ENCODE measurements around the gene TCP11L1.
"Not testable (repeated sequence)": the region's sequence is repeated elsewhere in the genome, so short reads cannot be mapped to it uniquely, and the experiment has no call there.

The TCP11L1 gene

DNA sequence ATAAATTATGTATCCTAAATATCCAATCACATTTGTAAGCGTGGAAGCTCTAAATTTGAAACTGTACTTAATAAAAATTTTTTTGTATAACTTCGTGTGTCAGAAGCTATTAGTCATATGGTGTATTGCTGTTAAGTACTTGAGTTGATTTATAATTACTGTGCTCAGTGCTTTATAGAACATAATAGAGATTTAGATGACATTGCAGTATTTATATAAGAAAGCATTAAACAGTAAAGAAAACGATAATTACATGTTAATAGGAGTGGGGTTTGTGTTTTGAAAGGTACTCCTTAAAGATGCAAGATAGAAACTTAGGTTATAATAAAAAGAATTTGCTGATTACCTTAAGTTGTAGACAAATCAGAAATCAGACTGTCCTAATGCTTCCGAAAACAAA, 5.9 kb upstream of the TCP11L1 start:
- DNase-seq = no peak

DNA sequence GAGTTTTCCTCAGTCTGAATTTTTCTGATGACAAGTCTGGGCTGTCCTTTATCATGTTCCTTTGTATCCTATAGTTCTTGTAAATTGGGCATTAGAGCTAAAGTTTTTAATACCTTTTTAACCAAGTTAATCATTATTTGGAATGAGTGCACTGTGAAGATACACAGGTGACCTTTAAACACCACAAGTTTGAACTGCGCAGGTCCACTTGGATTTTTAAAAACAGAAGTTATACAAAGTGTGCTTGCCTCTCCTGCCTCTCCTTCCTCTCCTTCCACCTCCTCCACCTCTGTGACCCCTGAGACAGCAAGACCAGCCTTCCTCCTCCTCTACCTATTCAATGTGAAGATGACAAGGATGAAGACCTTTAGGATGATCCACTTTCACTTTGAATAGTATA, 4.4 kb upstream of the TCP11L1 start:
- DNase-seq = no peak

DNA sequence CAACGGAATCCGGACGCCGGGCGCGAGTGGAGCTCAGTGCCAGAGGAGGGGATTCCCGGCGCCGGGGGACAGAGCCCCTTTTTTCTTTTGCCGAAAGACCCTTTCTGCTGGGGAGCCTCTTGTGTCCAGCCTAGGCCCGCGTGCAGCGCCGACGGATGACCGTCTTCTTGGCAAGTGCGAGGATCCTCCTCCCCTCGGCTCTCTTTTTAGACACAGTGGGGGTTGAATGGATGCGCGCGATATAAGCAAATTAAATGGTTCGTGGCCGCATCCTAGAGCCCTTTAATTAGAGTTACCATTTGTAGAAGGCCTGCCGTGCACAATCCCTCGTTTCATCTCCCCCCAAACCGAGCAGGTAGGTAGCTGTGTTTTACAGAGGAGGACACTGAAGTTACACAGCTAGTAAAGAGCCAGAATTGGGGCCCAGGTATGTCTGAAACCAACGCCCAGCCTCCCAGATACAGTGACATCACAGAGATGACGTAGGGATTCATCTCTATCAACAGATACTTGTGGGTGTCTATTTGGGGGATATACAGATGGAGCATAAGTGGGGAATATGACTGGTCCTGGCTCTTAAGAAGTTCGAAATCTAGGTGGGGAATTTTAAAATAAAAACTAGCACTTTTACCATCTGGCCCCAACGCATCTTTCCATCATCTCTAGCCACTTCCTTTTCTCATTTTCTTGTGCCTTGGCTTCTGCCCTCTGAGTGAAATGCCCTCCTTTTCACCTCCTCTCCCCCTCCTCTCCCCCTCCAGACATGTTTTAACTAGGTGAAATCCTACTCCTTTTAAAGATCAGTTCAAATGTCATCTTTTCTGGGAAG, 875 bp downstream of the TCP11L1 start:
- no peak for DNase-seq

DNA sequence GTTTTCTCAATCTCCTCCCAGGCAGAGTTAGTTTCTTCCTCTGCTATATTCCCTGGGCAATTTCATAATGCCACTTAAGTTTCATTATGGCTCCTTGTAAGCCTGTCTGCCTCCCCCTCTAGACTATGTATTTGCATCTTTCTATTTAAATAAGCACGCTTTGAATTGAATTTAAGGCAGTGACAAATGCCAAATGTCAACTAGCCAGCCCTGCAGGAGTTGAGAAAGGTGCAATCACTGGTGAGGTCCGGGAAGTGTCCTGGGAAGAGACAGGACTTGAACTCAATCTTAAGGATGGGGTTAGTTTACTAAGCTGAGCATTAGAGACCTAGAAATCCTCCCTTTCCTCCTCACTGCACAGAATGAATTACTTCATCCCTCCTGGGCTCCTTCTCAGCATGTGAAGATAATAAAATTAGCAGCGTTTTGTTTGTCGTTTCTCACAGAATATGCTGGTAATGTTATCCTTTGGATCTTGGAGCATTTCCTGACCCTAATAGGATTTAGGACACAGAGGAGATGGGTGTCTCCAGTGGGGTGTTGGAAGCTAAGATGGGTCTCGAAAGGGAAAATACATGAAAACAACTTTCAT, 1.6 kb downstream of the TCP11L1 start:
- DNase-seq = no peak

DNA sequence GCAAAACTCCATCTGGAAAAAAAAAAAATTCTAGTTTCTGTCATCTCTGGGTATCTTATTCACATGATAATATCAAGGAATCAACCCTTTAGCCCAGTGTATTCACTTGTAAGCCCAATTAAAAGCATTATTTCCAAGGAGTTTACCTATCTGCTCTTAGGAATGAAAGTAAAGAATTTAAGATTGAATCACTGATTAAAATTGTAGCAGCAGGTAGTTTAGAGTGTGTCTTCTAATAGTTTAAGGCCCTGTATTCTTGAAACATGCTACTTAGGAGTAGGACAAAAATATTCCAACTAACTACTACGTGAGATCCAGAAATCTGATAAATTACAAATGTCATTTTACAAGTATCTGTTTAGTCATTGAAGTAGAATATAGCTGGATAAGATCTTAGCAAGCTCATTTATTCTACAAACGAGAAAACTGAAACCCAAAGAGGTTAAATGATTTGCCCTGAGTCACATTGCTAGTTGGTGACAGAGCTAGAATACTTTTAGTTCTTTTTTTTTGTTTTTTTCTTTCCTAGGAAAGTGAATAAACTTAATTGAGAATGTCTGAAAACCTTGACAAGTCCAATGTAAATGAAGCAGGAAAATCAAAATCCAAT, 4.0 kb downstream of the TCP11L1 start:
- DNase-seq = no peak

DNA sequence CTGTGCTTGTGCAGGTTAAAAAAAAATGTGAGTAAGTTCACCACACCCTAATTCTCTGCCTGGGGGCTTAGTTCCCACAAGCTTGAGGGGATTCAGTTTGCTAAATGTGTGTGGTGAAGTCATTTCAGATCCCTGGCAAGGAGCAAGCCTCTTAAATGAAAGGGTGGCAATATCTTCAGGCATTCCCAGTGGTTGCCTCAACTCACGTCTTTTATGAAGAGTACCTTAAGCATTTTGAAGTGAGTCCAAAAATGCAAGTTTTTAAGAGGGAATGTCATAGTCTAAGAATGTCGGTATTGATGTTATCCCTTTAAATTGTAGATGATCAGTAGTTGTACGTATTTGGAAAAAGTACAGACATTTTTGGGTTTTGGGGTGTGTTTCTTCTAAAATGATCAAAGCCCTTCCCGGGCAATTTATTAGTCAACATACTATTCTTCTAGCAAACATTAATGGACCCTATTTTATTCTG, 4.9 kb downstream of the TCP11L1 start:
- DNase-seq = no peak

DNA sequence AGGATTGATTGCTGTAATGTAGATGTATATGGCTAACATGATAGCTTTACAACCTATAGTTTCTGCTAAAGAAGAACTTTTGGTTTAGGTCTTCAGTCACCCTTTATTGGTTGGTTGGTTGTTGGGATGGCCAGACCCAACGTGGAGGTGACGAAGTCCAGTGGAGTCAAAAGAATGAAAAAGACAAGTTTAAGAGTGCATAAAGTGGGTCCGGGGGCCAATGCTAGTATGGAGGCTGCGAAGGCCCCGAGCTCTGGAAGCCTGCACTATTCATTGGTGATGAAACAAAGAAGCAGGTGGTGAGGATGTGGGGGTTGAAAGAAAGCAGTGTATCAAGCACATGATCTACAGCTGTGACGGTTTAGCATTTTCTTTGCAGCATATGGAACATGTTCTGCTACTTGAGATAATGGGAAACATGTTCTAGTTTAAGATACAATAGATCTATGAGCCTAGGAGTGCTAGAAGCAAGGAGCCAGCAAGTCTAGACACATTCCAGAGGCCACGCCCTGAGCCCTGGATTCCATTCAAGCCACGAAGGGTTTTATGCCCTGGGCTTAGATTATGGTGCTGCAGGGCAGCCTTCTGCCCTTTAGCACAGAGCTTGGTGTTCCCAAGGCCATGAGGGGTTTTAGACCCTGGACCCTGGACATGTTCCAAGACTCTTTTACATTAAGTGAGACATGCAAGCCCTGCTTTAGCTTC, 6.3 kb downstream of the TCP11L1 start:
- no peak for DNase-seq

DNA sequence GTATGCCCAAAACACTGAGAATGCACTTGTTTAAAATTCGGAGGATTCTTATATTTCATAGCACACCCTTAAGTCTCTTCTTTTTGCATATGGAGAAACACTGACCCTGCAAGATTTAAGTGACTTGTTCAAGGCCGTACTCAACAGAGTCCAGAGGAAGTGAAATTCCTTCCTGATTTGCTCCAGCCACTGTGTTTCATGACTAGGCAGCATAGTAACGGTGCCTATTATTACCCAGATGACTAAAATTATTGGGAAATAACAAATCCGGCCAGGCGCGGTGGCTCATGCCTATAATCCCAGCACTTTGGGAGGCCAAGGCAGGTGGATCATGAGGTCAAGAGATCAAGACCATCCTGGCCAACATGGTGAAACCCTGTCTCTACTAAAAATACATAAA, 9.3 kb downstream of the TCP11L1 start:
- DNase-seq = not testable (repeated sequence)

DNA sequence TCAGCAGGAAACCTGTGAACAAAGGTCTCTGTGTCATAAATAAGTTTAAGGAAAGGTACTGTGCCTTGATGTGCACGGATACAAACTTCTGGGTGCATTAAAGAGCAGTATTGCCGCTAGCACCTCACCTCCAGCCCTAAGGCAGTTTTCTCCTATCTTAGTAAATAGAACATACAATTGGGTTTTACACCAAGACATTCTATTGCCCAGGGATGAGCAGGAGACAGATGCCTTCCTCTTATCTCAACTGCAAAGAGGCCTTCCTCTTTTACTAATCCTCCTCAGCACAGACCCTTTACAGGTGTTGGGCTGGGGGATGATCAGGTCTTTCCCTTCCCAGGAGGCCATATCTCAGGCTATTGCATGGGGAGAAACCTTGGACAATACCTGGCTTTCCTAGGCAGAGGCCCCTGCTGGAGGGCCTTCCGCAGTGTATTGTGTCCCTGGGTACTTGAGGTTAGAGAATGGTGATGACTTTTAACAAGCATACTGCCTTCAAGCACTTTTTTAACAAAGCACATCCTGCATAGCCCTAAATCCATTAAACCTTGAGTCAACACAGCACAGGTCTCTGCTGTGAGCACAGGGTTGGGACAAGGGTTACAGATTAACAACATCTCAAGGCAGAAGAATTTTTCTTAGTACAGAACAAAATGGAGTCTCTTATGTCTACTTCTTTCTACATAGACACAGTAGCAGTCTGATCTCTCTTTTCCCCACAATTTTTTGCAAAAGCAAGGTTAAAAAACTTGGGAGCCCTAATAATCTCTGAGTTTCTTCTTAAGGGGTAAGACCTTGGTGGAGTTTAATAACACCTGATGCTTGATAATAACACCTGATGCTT, 10.4 kb downstream of the TCP11L1 start:
- not testable (repeated sequence) for DNase-seq

DNA sequence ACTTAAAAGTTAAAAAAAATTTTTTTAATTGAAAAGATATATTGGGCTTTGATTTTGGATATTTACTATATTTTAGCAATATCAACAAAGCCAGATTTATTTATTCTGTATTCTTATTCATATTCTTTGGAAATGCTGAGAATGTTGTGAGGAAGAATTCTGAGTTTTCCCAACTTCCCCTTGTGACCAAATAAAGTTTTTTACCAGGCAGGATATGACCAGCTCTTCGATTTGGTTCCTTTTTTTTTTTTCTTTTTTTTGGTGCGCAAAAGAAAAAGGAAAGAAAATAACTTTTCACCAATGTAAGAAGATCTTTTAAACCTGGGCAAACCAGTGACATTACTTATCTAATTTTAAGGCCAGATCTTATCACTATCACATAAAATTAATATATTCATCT, 12.9 kb downstream of the TCP11L1 start:
- DNase-seq = no peak

DNA sequence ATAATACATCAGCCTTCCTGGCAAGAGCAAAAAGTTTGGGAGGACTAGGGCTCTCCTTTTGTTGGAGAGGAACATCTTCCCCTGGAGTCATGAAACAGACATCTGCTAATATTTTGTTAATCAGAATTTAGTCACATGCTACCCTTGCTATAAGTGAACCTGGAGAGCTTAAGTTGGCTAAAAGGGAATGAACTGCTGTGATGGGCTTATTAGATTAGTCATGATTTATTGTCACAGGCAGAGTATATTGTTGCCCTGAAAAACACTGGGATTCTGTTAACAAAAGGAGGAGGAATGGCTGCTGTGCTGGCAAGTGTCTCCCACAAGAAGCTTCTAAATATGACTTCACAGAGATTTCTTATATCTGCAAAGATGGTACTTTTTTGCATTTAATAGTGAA, 16.0 kb downstream of the TCP11L1 start:
- no peak for DNase-seq

DNA sequence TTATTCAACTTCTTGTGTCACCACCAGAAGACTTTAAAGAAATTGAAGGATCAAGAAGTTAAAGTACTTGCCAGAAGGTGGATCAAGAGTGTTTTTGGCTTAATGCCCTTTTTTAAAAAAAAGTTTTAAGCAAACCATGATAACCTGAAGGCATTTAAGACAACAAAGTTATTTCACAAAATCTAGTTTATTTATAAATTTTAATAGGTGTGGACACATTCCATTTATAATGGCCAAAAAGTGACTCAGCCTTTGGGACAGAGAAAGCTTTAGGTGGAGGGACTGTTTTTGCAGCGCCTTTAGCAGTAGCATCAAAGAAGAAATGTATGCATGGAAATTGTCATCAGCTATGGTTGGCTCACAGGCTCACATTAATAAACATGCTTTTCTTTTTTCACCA, 17.9 kb downstream of the TCP11L1 start:
- DNase-seq = no peak

DNA sequence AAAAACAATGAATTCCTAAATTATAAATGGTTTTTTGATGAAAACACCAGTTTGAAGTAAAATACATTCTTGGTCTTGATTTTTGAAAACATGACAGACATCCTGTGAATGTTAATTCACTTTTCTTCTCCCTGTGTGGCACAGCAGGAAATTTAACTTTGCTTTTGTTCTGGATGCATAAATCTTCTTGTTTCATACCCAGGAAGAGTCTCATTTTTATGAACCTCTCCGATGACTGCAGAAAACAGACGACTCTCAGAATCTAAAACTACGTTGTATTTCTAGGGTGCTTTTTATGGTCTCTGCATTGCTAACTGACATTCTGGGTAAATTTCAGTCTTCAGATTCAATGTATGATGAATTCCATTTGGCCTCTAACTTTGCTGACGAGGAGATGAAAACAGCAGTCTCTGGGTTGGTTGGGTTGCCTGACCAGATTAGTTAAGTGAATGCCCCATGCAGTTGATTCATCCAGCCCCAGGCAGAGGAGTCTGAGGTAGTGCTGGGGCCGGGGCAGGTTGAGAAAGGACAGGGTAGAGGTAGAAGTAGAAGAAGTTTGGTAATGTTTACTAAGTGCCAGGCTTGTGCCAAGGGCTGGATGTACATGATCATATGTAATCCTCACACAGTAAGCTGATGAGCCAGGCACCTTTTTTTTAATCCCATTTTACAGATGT, 20.1 kb downstream of the TCP11L1 start:
- no peak for DNase-seq

DNA sequence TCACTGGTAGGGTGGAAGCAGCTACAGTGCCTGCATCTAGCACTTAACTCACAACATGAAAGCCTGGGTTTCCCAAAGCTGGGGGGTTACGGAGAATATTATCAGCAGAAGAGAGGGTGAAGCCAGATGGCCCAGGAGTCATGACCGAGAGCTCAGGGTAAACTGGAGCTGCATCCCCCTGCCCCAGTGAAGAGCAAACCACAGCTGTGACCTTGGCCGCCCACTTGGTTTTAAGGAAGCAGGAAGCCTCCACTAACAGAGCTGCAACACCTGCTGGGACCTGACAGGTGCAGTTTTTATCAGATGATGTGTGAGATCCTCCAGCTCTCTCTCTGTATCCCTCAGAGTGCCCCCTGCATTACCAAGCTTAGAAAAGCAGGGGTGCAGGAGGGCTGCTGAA, 20.9 kb downstream of the TCP11L1 start:
- DNase-seq = no peak

DNA sequence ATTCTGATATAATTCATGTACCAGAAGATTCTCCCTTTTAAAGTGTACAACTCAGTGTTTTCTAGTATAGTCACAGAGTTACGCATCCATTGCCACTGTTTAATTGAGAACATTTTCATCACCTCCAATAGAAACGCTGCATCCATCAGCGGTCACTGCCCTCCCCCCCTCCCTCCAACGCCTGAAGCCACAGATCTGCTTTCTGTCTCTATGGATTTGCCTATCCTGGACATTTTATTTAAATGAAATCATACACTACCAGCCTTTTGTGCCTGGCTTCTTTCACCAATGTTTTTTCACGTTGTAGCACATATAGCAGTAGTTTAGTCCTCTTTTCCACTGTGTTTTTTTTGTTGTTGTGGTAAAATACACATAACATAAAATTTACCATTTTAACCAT, 22.8 kb downstream of the TCP11L1 start:
- DNase-seq = no peak

DNA sequence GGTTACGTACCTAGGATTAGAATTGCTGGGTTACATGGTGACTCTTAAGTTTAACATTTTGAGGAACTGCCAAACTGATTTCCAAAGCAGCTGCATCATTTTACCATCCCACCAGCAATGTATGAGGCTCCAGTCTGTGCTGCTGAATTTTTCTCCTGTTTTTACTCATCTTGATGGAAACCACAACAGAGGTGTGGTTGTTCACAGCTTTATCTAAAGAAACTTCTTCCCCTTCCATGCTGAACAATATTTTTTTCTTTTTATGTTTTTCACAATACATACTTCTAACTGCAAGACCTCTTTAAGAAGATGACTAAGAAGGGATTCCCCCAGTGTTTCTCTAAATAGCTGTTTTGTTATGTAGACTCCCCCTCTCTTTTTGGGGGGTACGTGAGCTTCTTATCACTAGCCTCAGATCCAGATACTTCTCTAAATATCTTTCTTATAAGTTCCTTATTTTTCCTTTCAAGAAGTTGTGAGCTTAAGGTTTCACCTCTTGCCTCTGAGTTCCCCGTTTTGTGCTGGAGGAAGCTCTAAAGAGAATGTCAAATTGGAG, 24.0 kb downstream of the TCP11L1 start:
- no peak for DNase-seq

DNA sequence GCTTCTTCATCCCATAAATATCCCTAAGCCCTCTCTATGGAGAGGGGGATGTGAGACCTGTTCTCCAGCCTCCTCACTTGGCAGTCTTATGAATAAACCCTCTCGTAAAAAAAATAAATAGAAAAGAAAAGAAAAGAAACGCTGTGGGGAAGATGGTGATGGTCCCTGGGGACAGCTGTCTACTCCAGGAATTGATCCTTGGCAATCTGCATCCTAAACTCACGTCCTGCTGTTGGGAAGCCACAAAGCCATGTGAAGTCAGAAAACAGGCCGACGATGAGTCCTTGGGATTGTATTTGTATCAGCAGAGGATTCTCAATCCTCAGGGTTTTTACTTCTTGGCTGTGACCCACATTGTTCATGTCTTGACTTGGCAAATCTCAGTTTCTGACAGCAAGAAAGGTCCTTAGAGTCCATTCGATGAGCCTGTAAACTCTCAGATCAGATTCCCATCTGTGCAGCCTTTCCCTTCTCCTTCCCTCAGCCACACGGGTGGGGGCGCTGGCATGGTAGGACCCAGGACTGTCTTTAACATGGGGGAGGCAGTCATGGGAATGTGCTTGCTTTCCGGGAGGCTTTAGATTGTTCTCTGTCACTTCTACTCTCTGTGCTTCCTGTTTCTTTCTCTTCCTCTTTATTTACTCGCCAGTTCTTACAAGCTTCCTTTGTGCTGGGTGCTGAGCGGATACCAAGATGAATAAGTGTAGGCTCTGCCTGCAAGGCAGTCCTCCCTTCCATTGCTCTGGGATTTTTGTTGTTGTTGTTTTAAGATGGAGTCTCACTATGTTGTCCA, 24.9 kb downstream of the TCP11L1 start:
- DNase-seq = no peak

DNA sequence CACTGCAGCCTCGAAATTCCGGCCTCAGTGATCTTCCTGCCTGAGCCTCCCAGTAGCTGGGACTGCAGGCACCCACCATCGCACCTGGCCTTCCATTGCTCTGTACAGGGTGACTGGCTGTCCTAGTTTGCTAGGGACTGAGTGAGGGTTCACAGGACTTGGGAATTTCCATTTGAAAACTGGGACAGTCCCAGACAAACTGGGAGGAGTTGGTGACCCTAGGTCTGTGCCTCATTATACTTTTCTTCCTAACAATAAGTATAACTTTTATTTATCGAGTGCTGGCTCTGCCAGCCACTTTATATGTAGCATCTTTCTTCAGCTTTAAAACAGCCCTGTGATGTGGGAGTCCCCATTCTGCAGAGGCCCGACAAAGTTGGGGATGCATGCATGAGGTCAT, 25.5 kb downstream of the TCP11L1 start:
- DNase-seq = no peak

DNA sequence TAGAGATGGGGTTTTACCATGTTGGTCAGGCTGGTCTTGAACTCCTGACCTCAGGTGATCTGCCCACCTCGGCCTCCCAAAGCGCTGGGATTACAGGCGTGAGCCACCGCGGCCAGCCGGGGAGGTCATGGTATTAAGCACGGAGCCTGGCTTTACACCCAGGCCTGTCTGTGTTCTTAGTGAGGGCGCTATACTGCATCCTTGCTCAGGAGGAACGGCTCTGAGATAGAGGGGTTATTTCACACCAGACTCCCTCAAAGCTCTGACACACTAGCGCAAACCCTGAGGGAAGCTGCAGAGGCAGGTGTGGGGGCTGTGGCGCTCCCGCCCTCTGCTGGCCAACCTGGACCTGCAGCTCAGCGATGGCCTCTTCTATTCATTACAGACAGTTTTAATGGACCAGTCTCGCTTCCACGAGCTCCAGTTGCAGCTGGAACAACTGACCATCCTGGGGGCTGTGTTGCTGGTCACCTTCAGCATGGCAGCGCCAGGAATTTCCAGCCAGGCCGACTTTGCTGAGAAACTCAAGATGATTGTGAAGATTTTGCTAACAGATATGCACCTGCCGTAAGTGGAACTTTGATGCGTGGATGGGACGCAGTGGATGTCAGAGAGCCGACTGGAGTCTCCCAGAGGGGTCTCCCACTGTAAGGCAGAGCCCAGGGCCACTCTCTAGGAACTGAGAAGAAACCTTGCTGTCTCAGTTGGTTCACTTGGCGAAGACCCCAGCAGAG, 26.2 kb downstream of the TCP11L1 start:
- no peak for DNase-seq

DNA sequence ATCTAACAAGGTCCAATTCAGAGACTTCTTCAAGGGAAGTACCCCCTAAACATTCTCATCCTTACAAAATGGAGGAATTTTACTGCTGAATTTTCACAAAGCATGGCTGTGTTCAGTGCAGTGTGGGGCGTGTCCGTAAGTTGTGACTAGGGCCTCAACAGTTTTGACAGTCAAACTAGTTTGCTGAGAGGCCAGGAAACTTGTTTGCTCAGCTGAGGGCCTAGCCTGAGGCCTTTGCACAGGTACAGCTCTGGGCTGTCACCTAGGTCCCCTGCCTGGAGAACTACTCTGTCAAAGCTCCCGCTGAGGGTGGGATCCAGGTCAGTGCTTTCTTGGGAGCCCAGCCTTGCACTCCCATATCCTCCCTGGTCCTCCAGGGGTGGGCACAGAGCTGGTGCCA, 27.9 kb downstream of the TCP11L1 start:
- DNase-seq = no peak

All from NCI-H1048 (cell line).